Trophoblast cell (in vitro differentiated cells and primary cell): ENCODE measurements around the gene SPTLC3. TPM values are rescaled to one million over a fixed set of nuclear protein-coding genes. Genes with fewer than 3 reads are reported as not detected.

Experiments used
- DNase-seq, 2 donors: peaks; one replicate each; pipeline ENCODE4 v3.0.0-alpha.2; 2016
- H2AFZ ChIP-seq: 2 replicates; pipeline ENCODE4 v1.6.1; 2013; ENCODE audit warnings: low read length, moderate library complexity, mild to moderate bottlenecking; ENCODE audit not compliant: insufficient read depth, poor library complexity
- H2AK5ac ChIP-seq: 2 replicates; pipeline ENCODE4 v1.6.1; 2013; ENCODE audit warnings: mild to moderate bottlenecking, low read length
- H2BK120ac ChIP-seq: 2 replicates; pipeline ENCODE4 v1.6.1; 2013; ENCODE audit warnings: low read length, mild to moderate bottlenecking, moderate library complexity; ENCODE audit not compliant: insufficient read depth, poor library complexity
- H2BK12ac ChIP-seq: 2 replicates; pipeline ENCODE4 v1.6.1; 2013; ENCODE audit warnings: mild to moderate bottlenecking, low read length, moderate library complexity
- H2BK5ac ChIP-seq: 2 replicates; pipeline ENCODE4 v1.6.1; 2013; ENCODE audit warnings: low read length, low read depth, moderate library complexity, mild to moderate bottlenecking; ENCODE audit not compliant: poor library complexity
- H3K14ac ChIP-seq: 2 replicates; pipeline ENCODE4 v1.6.1; 2013; ENCODE audit warnings: mild to moderate bottlenecking, low read length
- H3K18ac ChIP-seq: 2 replicates; pipeline ENCODE4 v1.6.1; 2013; ENCODE audit warnings: mild to moderate bottlenecking, low read length
- H3K23ac ChIP-seq: 2 replicates; pipeline ENCODE4 v1.6.1; 2013; ENCODE audit warnings: low read length
- H3K27ac ChIP-seq: 2 replicates; pipeline ENCODE4 v1.5.1; 2013; ENCODE audit warnings: low read depth, mild to moderate bottlenecking, inconsistent platforms, low read length, moderate library complexity
- H3K27me3 ChIP-seq: 2 replicates; pipeline ENCODE4 v1.6.1; 2013; ENCODE audit warnings: inconsistent platforms, mild to moderate bottlenecking, low read length, moderate library complexity; ENCODE audit not compliant: insufficient read depth
- H3K36me3 ChIP-seq, 2 experiments: 1 replicate in 1 of 2; 2 replicates in 1 of 2; pipeline ENCODE4 v1.6.1; 2013; ENCODE audit warnings: low read length in 2 of 2, mild to moderate bottlenecking in 2 of 2, moderate library complexity in 1 of 2; ENCODE audit not compliant: insufficient read depth in 2 of 2, control insufficient read depth in 1 of 2
- H3K4ac ChIP-seq: 2 replicates; pipeline ENCODE4 v1.6.1; 2013; ENCODE audit warnings: low read depth, mild to moderate bottlenecking, low read length, moderate library complexity
- H3K4me1 ChIP-seq, 2 experiments: 1 replicate in 1 of 2; 2 replicates in 1 of 2; pipeline ENCODE4 v1.6.1; 2013; ENCODE audit warnings: low read length in 2 of 2, mild to moderate bottlenecking in 2 of 2, moderate library complexity in 1 of 2; ENCODE audit not compliant: insufficient read depth in 2 of 2, control insufficient read depth in 1 of 2
- H3K4me2 ChIP-seq: 2 replicates; pipeline ENCODE4 v1.6.1; 2013; ENCODE audit warnings: inconsistent platforms, mild to moderate bottlenecking, low read length, moderate library complexity
- H3K4me3 ChIP-seq: 2 replicates; pipeline ENCODE4 v1.5.1; 2013; ENCODE audit warnings: mild to moderate bottlenecking, low read depth, low read length, inconsistent platforms
- H3K79me1 ChIP-seq: one replicate; pipeline ENCODE4 v1.6.1; 2013; ENCODE audit warnings: low read length
- H3K79me2 ChIP-seq: 2 replicates; pipeline ENCODE4 v1.6.1; 2013; ENCODE audit warnings: low read length, mild to moderate bottlenecking; ENCODE audit not compliant: control insufficient read depth, insufficient read depth, poor library complexity
- H3K9ac ChIP-seq: 2 replicates; pipeline ENCODE4 v1.6.1; 2013; ENCODE audit warnings: mild to moderate bottlenecking, low read length
- H3K9me3 ChIP-seq: 2 replicates; pipeline ENCODE4 v1.6.1; 2013; ENCODE audit warnings: low read depth, mild to moderate bottlenecking, control low read depth, inconsistent platforms, low read length; ENCODE audit not compliant: insufficient read depth
- H4K12ac ChIP-seq: 2 replicates; pipeline ENCODE4 v1.6.1; 2013; ENCODE audit warnings: low read depth, mild to moderate bottlenecking, low read length, moderate library complexity
- H4K8ac ChIP-seq: 2 replicates; pipeline ENCODE4 v1.6.1; 2013; ENCODE audit warnings: low read depth, mild to moderate bottlenecking, low read length, moderate library complexity
- H4K91ac ChIP-seq: one replicate; pipeline ENCODE4 v1.6.1; 2013; ENCODE audit warnings: low read depth, mild to moderate bottlenecking, low read length, moderate library complexity
- WGBS: extraction: QIAGEN DNeasy Blood & Tissue Kit; methylation state at CpG from one replicate; pipeline ENCODE4 v1.1.7; 2013; ENCODE audit warnings: missing lambda C conversion rate; ENCODE audit not compliant: insufficient read length, insufficient coverage; ENCODE audit errors: extremely low coverage; 5-methylcytosine and 5-hydroxymethylcytosine counted together
- polyA plus RNA-seq: library from polyadenylated mRNA; stranded (reverse); fragments of 200-250 nt; gene quantifications from 2 replicates; pipeline ENCODE4 v1.2.3, GENCODE V29; 2013

Gene SPTLC3
- 5.4 and 5.5 TPM in 2 replicates for polyA plus RNA-seq

- Histone ChIP-seq H3K4ac (no peak within 1 kb of the TSS), H2BK120ac (no peak within 1 kb of the TSS), H3K23ac (no peak within 1 kb of the TSS), H3K79me2 (no peaks in the 10 kb centered on the region), H2AFZ (peak within 1 kb of the TSS; percentile 43), H3K14ac (peak within 1 kb of the TSS; percentile 13), H3K27me3 (no peaks in the 10 kb centered on the region), H3K27ac (peak within 1 kb of the TSS; percentile 64), H2AK5ac (no peak within 1 kb of the TSS), H3K9me3 (no peaks in the 10 kb centered on the region), H3K4me1 (peaks cover 6 to 12% of the 10 kb centered on the region in 2 experiments), H2BK12ac (no peak within 1 kb of the TSS), H3K4me2 (peak within 1 kb of the TSS; percentile 54), H3K79me1 (peaks cover 3% of the 10 kb centered on the region), H4K91ac (no peak within 1 kb of the TSS), H3K4me3 (no peak within 1 kb of the TSS), H4K8ac (peak within 1 kb of the TSS; percentile 23), H3K18ac (no peak within 1 kb of the TSS), H3K36me3 (no peaks in the 10 kb centered on the region), H3K9ac (no peak within 1 kb of the TSS), H2BK5ac (no peak within 1 kb of the TSS), H4K12ac (no peak within 1 kb of the TSS)
- DNase-seq = peak; percentile 90 to 98
- WGBS = no CpG with 5 or more reads among the region's 9 CpGs
Measured at GRCh38 chr20:13008761-13009681, at the start of gene SPTLC3. TSS of gene SPTLC3 (plus strand) at chr20:13008972. CDS start at chr20:13009268, 296 bp downstream.

DNA sequence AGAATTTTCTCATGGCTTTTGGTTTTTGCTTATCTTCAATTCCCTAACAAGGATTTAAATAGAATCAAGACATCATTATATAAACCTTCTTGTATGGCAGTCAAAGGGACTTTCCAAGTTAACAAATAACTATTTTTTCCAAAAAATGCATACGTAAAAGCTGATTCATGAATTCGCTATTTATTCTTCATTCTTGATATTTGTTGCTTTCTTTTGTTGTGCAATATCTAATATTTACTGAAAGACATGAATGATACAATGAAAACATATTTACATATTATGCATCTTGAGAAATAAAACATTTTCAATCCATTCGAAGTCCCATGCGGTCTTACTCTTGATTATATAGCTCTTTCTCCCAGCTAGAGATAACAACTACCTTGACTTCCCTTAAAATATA lies 47.0 kb upstream of the SPTLC3 start:
- Histone ChIP-seq H3K23ac (no peak overlapping the region), H3K36me3 (no peaks in the 10 kb centered on the region), H4K91ac (no peak overlapping the region), H3K27ac (no peak overlapping the region), H3K14ac (no peak overlapping the region), H2AK5ac (no peak overlapping the region), H3K18ac (no peak overlapping the region), H2BK120ac (no peak overlapping the region), H2BK5ac (no peak overlapping the region), H3K4me1 (no peaks in the 10 kb centered on the region), H4K12ac (no peak overlapping the region), H3K79me2 (no peaks in the 10 kb centered on the region), H3K9ac (no peak overlapping the region), H3K27me3 (no peaks in the 10 kb centered on the region), H3K79me1 (no peaks in the 10 kb centered on the region), H3K4me3 (no peak overlapping the region), H3K9me3 (no peaks in the 10 kb centered on the region), H2BK12ac (no peak overlapping the region), H3K4me2 (no peak overlapping the region), H2AFZ (no peak overlapping the region), H4K8ac (no peak overlapping the region), H3K4ac (no peak overlapping the region)
- no CpG with 5 or more reads among the region's 4 CpGs for WGBS
- DNase-seq = peak in 1 of 2 donors; percentile 25

DNA sequence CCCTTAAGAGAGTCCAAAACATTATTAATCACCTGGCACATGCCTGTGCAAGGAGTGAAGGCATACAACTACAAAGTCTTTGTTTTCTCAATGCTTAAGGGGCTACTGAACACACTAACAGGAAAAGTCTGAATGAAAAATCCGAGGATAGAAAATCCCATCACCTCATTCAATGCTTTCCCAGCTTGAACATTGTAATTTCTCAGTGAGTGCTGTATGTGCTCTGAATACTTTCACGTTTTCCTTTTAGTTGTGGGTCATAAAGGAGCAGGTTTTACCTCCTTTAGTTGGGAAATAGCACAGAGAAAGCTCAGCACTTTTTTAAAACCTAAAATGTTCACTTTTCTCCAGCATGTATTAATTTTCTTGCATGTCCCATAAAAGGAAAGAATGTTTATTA lies 45.9 kb upstream of the SPTLC3 start:
- no peak overlapping the region for H3K4me2 ChIP-seq
- no peaks in the 10 kb centered on the region for H3K4me1 ChIP-seq
- no peak overlapping the region for H3K14ac ChIP-seq
- no peaks in the 10 kb centered on the region for H3K79me1 ChIP-seq
- H2BK12ac ChIP-seq = no peak overlapping the region
- no peak for DNase-seq
- no peaks in the 10 kb centered on the region for H3K36me3 ChIP-seq
- H4K12ac ChIP-seq = no peak overlapping the region
- H3K18ac ChIP-seq = no peak overlapping the region
- H3K79me2 ChIP-seq = no peaks in the 10 kb centered on the region
- H2AK5ac ChIP-seq = no peak overlapping the region
- no peak overlapping the region for H3K4ac ChIP-seq
- no peak overlapping the region for H2BK5ac ChIP-seq
- H3K23ac ChIP-seq = no peak overlapping the region
- no peak overlapping the region for H4K8ac ChIP-seq
- no peak overlapping the region for H4K91ac ChIP-seq
- no CpG with 5 or more reads among the region's 2 CpGs for WGBS
- H2BK120ac ChIP-seq = no peak overlapping the region
- no peak overlapping the region for H3K4me3 ChIP-seq
- no peaks in the 10 kb centered on the region for H3K27me3 ChIP-seq
- H2AFZ ChIP-seq = no peak overlapping the region
- no peak overlapping the region for H3K27ac ChIP-seq
- H3K9ac ChIP-seq = no peak overlapping the region
- H3K9me3 ChIP-seq = no peaks in the 10 kb centered on the region

DNA sequence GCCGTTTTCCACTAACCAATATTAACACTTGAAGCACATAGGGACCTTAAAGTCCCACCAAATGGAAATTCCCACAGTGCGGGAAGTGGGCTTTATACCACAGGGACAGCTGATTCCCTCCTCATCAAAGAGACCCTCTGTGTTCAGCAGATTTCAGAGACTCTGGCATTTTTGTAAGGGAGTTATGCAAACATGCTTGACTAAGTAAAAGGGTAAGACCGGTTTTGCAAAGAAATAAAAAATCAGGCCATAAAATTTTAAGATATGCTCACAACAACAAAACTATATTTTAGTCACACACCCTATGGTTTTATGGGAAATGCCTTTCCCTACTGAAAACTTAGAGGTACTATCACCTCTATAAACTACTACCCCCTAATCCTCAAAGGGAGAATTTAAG lies 45.4 kb upstream of the SPTLC3 start:
- Histone ChIP-seq H2BK120ac (no peak overlapping the region), H3K27ac (no peak overlapping the region), H3K79me1 (no peaks in the 10 kb centered on the region), H3K14ac (no peak overlapping the region), H3K4me2 (no peak overlapping the region), H3K79me2 (no peaks in the 10 kb centered on the region), H4K12ac (no peak overlapping the region), H4K91ac (no peak overlapping the region), H2AFZ (no peak overlapping the region), H2BK12ac (no peak overlapping the region), H3K27me3 (no peaks in the 10 kb centered on the region), H2AK5ac (no peak overlapping the region), H3K4me3 (no peak overlapping the region), H3K9me3 (no peaks in the 10 kb centered on the region), H3K36me3 (no peaks in the 10 kb centered on the region), H3K4ac (no peak overlapping the region), H3K4me1 (no peaks in the 10 kb centered on the region), H3K9ac (no peak overlapping the region), H4K8ac (no peak overlapping the region), H2BK5ac (no peak overlapping the region), H3K23ac (no peak overlapping the region), H3K18ac (no peak overlapping the region)
- DNase-seq = no peak
- no CpG with 5 or more reads among the region's 3 CpGs for WGBS
